T1000 (cell line): ENCODE data around the gene SUV39H1.
A peak's percentile ranks its signal among the peaks of the same experiment; 100 is the strongest.
"Not testable (repeated sequence)": the region's sequence is repeated elsewhere in the genome, so short reads cannot be mapped to it uniquely, and the experiment has no call there.

Source experiments
- DNase-seq: peaks from one replicate; lab custom pipeline; 2025; ENCODE audit warnings: mixed read lengths; lab: John Stamatoyannopoulos, UW

The SUV39H1 gene

GRCh38 chrX:48696301-48696908, at the start of gene SUV39H1:
Gene SUV39H1 (plus strand): TSS chrX:48696734. CDS start chrX:48696785, 51 bp downstream.
- DNase-seq, result peak; percentile 89

GRCh38 chrX:48648336-48648751, 48.2 kb upstream of the SUV39H1 start:
- no peak for DNase-seq

- DNase-seq, result no peak
Observed at GRCh38 chrX:48649102-48649501, 47.4 kb upstream of the SUV39H1 start.

- not testable (repeated sequence) for DNase-seq
Observed at GRCh38 chrX:48652055-48652579, 44.4 kb upstream of the SUV39H1 start.

- not testable (repeated sequence) for DNase-seq
Observed at GRCh38 chrX:48654746-48655145, 41.8 kb upstream of the SUV39H1 start.

- not testable (repeated sequence) for DNase-seq
Observed at GRCh38 chrX:48659686-48660085, 36.8 kb upstream of the SUV39H1 start.

- DNase-seq, result no peak
Observed at GRCh38 chrX:48663241-48663640, 33.3 kb upstream of the SUV39H1 start.

GRCh38 chrX:48664156-48664555, 32.4 kb upstream of the SUV39H1 start:
- no peak for DNase-seq

- DNase-seq, result no peak
Observed at GRCh38 chrX:48665991-48666390, 30.5 kb upstream of the SUV39H1 start.

- no peak for DNase-seq
Observed at GRCh38 chrX:48666649-48667048, 29.9 kb upstream of the SUV39H1 start.

GRCh38 chrX:48667509-48667908, 29.0 kb upstream of the SUV39H1 start:
- no peak for DNase-seq

- not testable (repeated sequence) for DNase-seq
Observed at GRCh38 chrX:48668187-48668586, 28.3 kb upstream of the SUV39H1 start.

GRCh38 chrX:48676106-48676892, 20.2 kb upstream of the SUV39H1 start:
- peak; percentile 85 for DNase-seq

- no peak for DNase-seq
Observed at GRCh38 chrX:48676893-48677270, 19.7 kb upstream of the SUV39H1 start.

- DNase-seq, result no peak
Observed at GRCh38 chrX:48677516-48677915, 19.0 kb upstream of the SUV39H1 start.

GRCh38 chrX:48680467-48680866, 16.1 kb upstream of the SUV39H1 start:
- DNase-seq, result not testable (repeated sequence)

- DNase-seq, result not testable (repeated sequence)
Observed at GRCh38 chrX:48680925-48681324, 15.6 kb upstream of the SUV39H1 start.

GRCh38 chrX:48681539-48682183, 14.9 kb upstream of the SUV39H1 start:
- DNase-seq, result no peak

GRCh38 chrX:48682795-48683194, 13.7 kb upstream of the SUV39H1 start:
- DNase-seq, result not testable (repeated sequence)

GRCh38 chrX:48683411-48683982, 13.0 kb upstream of the SUV39H1 start, which contains the start of gene WAS:
Gene WAS (plus strand): TSS chrX:48683799. CDS start chrX:48683854, 55 bp downstream.
- DNase-seq, result no peak

- no peak for DNase-seq
Observed at GRCh38 chrX:48684134-48684533, 12.4 kb upstream of the SUV39H1 start.

- DNase-seq, result no peak
Observed at GRCh38 chrX:48685416-48685815, 11.1 kb upstream of the SUV39H1 start.
